Rectal smooth muscle tissue (tissue), 1 donor: Measurements from ENCODE around the gene KLK11.
"Not testable (repeated sequence)": the region's sequence is repeated elsewhere in the genome, so short reads cannot be mapped to it uniquely, and the experiment has no call there.

Source experiments
- H3K27ac ChIP-seq: one replicate; pipeline ENCODE4 v1.7.0; 2013; ENCODE audit warnings: low read depth, low read length, inconsistent platforms
- H3K27me3 ChIP-seq: one replicate; pipeline ENCODE4 v1.7.0; 2013; ENCODE audit warnings: low read length; ENCODE audit not compliant: control insufficient read depth, insufficient read depth
- H3K36me3 ChIP-seq: one replicate; pipeline ENCODE4 v1.7.0; 2013; ENCODE audit warnings: low read length; ENCODE audit not compliant: control insufficient read depth, insufficient read depth
- H3K4me1 ChIP-seq: one replicate; pipeline ENCODE4 v1.7.0; 2013; ENCODE audit warnings: low read length; ENCODE audit not compliant: control insufficient read depth, insufficient read depth
- H3K4me3 ChIP-seq: one replicate; pipeline ENCODE4 v1.7.0; 2013; ENCODE audit warnings: low read length
- H3K9ac ChIP-seq: one replicate; pipeline ENCODE4 v1.7.0; 2013; ENCODE audit warnings: low read length

KLK11 gene

DNA sequence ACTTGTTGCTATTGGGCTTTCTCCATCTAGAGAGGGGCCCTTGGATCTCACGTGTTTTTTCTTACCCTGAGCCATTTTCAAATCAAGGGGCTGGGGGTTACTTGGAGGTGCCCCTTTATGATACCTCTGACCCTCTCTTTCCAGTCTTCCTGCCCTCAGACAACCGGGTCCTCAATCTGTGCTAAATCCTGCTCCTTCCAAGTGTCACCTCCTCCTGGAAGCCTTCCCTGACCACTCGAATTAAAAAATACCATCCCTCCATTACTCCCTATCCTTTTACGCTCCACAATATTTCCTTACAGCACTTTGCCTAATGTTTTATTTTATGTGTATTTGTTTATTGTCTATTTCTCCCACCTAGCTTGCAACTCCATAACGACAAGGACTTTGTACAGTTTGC lies 28.4 kb downstream of the KLK11 start:
- Histone ChIP-seq H3K4me3 (no peak overlapping the region), H3K4me1 (no peaks in the 10 kb centered on the region), H3K9ac (no peak overlapping the region), H3K27me3 (peaks cover 7% of the 10 kb centered on the region), H3K36me3 (no peaks in the 10 kb centered on the region), H3K27ac (no peak overlapping the region)

DNA sequence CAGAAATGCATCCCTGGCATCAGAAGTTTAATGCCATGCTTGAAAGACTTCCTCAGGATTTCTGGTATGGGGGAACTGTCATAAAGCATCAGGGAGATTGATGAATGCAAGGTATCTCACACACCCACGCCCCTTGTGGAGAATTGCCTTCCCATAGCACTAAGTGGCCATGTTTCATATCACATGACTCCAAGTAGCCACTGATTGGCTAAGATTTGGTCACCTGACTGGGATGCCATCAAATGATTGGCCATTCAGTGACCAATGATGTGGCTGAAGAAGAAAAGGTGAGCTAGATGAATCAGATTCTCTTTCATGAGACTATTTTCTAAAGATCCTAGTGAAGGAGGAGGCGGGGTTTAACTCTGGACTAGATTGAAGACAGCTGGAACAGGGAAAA lies 32.3 kb downstream of the KLK11 start:
- H3K36me3 ChIP-seq, result no peaks in the 10 kb centered on the region
- no peak overlapping the region for H3K9ac ChIP-seq
- H3K27ac ChIP-seq, result no peak overlapping the region
- H3K27me3 ChIP-seq, result no peaks in the 10 kb centered on the region
- no peaks in the 10 kb centered on the region for H3K4me1 ChIP-seq
- H3K4me3 ChIP-seq, result no peak overlapping the region

GRCh38 chr19:50992666-50993035 lies 33.8 kb downstream of the KLK11 start:
- Histone ChIP-seq H3K4me1 (no peaks in the 10 kb centered on the region), H3K36me3 (no peaks in the 10 kb centered on the region), H3K27me3 (no peaks in the 10 kb centered on the region), H3K27ac (no peak overlapping the region), H3K9ac (no peak overlapping the region), H3K4me3 (no peak overlapping the region)

DNA sequence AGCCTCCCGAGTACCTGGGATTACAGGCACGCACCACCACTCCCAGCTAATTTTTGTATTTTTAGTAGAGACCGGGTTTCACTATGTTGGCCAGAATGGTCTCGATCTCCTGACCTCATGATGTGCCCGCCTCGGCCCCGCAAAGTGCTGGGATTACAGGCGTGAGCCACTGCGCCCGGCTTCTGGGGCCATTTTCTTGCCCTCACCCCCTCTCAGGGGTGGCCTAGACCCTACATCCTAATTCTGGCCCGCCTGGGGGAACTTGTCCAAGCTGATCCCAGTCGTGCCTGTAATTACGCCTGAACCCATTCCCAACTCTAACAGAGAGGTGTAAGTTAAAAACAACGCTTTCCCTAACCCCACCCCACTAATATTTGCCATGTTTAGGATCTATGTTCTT lies 42.0 kb downstream of the KLK11 start:
- H3K27me3 ChIP-seq, H3K4me3 ChIP-seq, H3K4me1 ChIP-seq, H3K27ac ChIP-seq, H3K36me3 ChIP-seq, H3K9ac ChIP-seq: not testable (repeated sequence)

- H3K36me3 ChIP-seq, result no peaks in the 10 kb centered on the region
- H3K9ac ChIP-seq, result no peak within 1 kb of the TSS
- no peak within 1 kb of the TSS for H3K27ac ChIP-seq
- H3K4me3 ChIP-seq, result no peak within 1 kb of the TSS
- H3K27me3 ChIP-seq, result peaks cover 5% of the 10 kb centered on the region
- no peaks in the 10 kb centered on the region for H3K4me1 ChIP-seq
Observed at GRCh38 chr19:50983625-50984292, 42.7 kb downstream of the KLK11 start, which contains the start of gene KLK7. TSS of gene KLK7 (minus strand) at chr19:50983917. CDS start at chr19:50982399, 1,518 bp downstream.

GRCh38 chr19:50982186-50982585 lies 44.2 kb downstream of the KLK11 start:
- Histone ChIP-seq H3K4me1 (no peaks in the 10 kb centered on the region), H3K36me3 (no peaks in the 10 kb centered on the region), H3K9ac (no peak overlapping the region), H3K27me3 (peaks cover 5% of the 10 kb centered on the region), H3K27ac (no peak overlapping the region), H3K4me3 (no peak overlapping the region)

DNA sequence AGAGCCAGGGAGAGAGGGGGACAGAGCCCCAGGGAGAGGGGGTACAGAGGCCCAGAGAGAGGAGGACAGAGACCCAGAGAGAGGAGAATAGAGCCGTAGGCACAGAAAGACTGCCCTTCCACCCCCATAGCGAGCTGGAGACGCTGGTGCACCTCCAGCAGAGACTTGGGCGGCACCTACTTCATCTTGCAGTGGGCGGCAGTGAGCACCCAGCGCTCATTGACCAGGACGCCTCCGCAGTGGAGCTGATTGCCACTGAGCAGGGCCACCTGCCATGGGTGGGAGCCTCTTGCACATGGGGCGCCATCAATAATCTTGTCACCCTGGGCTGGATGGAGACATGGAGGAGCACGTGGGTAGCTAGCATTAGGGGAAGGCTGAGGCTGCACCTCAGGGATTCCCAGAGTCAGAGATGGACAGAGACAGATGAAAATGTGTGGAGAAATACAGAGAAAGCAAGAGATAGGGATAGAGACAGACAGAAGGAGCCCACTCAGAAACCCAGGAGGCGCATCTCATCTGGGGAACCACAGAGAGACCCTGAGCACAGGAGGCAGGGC lies 44.7 kb downstream of the KLK11 start:
- no peaks in the 10 kb centered on the region for H3K36me3 ChIP-seq
- H3K27me3 ChIP-seq, result peaks cover 5% of the 10 kb centered on the region
- H3K4me1 ChIP-seq, result no peaks in the 10 kb centered on the region
- no peak overlapping the region for H3K9ac ChIP-seq
- H3K4me3 ChIP-seq, result no peak overlapping the region
- no peak overlapping the region for H3K27ac ChIP-seq

- peaks cover 10% of the 10 kb centered on the region for H3K27me3 ChIP-seq
- no peak overlapping the region for H3K9ac ChIP-seq
- no peaks in the 10 kb centered on the region for H3K36me3 ChIP-seq
- H3K27ac ChIP-seq, result no peak overlapping the region
- H3K4me1 ChIP-seq, result no peaks in the 10 kb centered on the region
- H3K4me3 ChIP-seq, result no peak overlapping the region
Observed at GRCh38 chr19:50980208-50980607, 46.2 kb downstream of the KLK11 start.

DNA sequence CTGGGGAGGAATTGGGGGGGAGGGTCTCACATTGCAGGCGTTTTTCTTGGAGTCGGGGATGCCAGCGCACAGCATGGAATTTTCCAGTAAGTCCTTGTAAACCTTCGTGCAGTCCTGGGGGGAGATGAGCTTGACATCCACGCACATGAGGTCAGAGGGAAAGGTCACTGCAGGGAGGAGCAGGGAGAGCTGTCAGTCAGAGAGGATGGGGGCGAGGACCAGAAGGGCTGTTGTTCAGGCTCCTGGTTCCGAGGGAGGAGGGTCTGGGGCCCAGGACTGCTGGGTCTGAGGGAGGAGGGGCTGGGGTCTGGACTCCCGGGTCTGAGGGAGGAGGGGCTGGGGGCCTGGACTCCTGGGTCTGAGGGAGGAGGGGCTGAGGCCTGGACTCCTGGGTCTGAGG lies 46.7 kb downstream of the KLK11 start:
- H3K4me3 ChIP-seq, result no peak overlapping the region
- no peaks in the 10 kb centered on the region for H3K4me1 ChIP-seq
- peaks cover 10% of the 10 kb centered on the region for H3K27me3 ChIP-seq
- H3K27ac ChIP-seq, result no peak overlapping the region
- H3K36me3 ChIP-seq, result no peaks in the 10 kb centered on the region
- no peak overlapping the region for H3K9ac ChIP-seq

DNA sequence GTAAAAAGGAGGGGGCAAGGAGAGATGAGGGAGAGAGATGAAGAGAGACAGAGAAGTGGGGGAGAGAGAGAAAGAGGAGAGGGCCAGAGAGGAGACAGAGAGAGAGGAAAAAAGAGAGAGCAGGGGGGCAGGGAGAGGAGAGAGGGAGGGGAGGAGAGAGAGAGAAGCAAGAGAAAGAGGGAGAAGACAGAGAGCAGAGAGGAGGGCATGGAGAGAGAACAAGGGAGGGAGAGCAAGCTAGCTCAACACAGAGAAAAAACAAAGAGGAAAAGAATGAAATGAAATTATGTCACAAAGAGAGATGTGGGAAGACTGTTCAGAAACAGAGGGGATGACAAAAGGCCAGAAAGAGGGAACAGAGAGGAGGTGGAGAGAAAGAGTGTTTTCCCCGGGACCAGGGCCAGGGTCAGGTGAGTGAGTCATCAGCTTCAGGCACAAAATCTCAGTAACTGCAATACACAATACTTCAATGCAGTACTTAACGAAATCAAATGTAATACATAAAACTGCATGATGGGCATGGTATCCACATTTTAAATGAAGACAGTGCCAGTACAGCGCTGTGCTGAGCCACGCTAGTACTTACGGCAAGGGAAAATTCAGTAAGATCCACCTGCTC lies 47.5 kb downstream of the KLK11 start:
- no peaks in the 10 kb centered on the region for H3K4me1 ChIP-seq
- H3K27me3 ChIP-seq, result peaks cover 10% of the 10 kb centered on the region
- no peak overlapping the region for H3K4me3 ChIP-seq
- H3K36me3 ChIP-seq, result no peaks in the 10 kb centered on the region
- H3K9ac ChIP-seq, result no peak overlapping the region
- no peak overlapping the region for H3K27ac ChIP-seq

DNA sequence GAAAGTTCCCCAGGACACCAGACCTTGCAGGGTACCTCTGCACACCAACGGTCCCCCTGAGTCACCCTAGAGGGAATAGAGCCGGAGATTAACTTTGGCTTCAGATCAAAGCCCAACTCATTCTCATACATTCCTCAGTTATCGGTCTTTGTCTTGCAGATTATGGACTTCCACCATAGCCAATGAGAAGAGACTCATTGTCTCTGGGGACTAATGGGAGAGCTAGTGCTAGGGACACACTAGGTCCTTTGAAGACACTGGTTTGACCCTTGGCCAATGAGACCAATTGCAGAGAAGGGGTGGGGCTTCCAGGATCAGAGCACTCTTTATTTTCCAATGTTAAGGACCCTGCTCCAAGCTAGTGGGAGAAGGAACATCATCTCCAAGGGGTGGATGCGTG lies 48.8 kb downstream of the KLK11 start:
- H3K4me1 ChIP-seq, result no peaks in the 10 kb centered on the region
- H3K27ac ChIP-seq, result no peak overlapping the region
- H3K9ac ChIP-seq, result no peak overlapping the region
- peaks cover 10% of the 10 kb centered on the region for H3K27me3 ChIP-seq
- no peaks in the 10 kb centered on the region for H3K36me3 ChIP-seq
- H3K4me3 ChIP-seq, result no peak overlapping the region

GRCh38 chr19:50975766-50976165 lies 50.6 kb downstream of the KLK11 start:
- Histone ChIP-seq H3K27me3 (peaks cover 10% of the 10 kb centered on the region), H3K4me3 (no peak overlapping the region), H3K27ac (no peak overlapping the region), H3K4me1 (no peaks in the 10 kb centered on the region), H3K36me3 (no peaks in the 10 kb centered on the region), H3K9ac (no peak overlapping the region)
